ENCODE measurements around the gene PRRX1. TPM values are rescaled to one million over a fixed set of nuclear protein-coding genes. Genes with fewer than 3 reads are reported as not detected.

The PRRX1 gene
- polyA plus RNA-seq, 3 donors = not detected

DNA sequence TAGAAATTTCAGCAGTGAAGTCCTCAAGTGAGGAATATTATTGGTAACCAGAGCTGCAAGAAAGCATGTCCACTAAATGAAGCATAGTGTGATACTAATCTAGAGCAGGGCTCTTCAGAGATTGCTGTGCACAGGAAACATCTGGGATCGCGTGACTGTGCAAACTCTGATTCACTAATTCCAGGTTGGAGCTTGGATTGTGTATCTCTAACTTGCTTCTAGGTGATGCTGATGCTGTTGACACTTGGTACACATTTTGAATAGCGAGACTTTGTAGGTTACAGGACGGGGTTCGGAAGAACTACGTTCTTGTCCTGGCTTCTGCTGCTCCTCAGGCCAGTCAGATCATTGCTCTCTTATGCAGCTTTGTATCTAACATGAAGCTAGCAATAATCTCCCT lies 66.5 kb downstream of the PRRX1 start:
- H3K4me1 Mint-ChIP-seq = no peaks in the 10 kb centered on the region
- no peaks in the 10 kb centered on the region for H3K79me2 ChIP-seq (ENCODE audit: insufficient read depth, low read length)
- no peak overlapping the region for H3K4me3 Mint-ChIP-seq
- H3K27me3 ChIP-seq (ENCODE audit: control insufficient read depth in 2 of 2, insufficient read depth in 2 of 2, low read length in 2 of 2) = no peaks in the 10 kb centered on the region
- no peak for TF ChIP-seq CTCF (IDR thresholded peaks at IDR 0.05)
- H4K20me1 ChIP-seq (ENCODE audit: insufficient read depth, low read length) = no peaks in the 10 kb centered on the region
- intact Hi-C loops (cut with micrococcal nuclease) = no loop called here
- H2AFZ ChIP-seq (ENCODE audit: insufficient read depth, low read depth, low read length, poor library complexity, severe bottlenecking) = no peak overlapping the region
- no peak overlapping the region for H3K27ac ChIP-seq (ENCODE audit: low read depth in 1 of 2, low read length in 2 of 2)
- peaks cover 0 to 4% (median 0%) of the 10 kb centered on the region in 7 donors for H3K9me3 Mint-ChIP-seq
- no peak overlapping the region for H3K27ac Mint-ChIP-seq
- no peaks in the 10 kb centered on the region for H3K9me3 ChIP-seq (replicated peaks in 1 of 2; ENCODE audit: control insufficient read depth in 1 of 2, insufficient read depth in 1 of 2, low read length in 2 of 2)
- H3K9ac ChIP-seq (ENCODE audit: insufficient read depth, low read length, poor library complexity, severe bottlenecking) = no peak overlapping the region
- no peak for DNase-seq
- H3K4me2 ChIP-seq (replicated peaks; ENCODE audit: extremely low read depth, low read length, poor library complexity, severe bottlenecking) = no peak overlapping the region
- peaks cover 1 to 2% (median 1%) of the 10 kb centered on the region in 3 donors for H3K27me3 Mint-ChIP-seq (ENCODE audit: low read depth in 3 of 3)
- no peaks in the 10 kb centered on the region for H3K36me3 Mint-ChIP-seq
- no peaks in the 10 kb centered on the region for H3K36me3 ChIP-seq (replicated peaks in 1 of 2; ENCODE audit: control insufficient read depth in 1 of 2, insufficient read depth in 2 of 2, low read length in 2 of 2)
- no peaks in the 10 kb centered on the region for H3K4me1 ChIP-seq (ENCODE audit: control insufficient read depth in 1 of 2, insufficient read depth in 2 of 2, low read length in 2 of 2)
- WGBS (ENCODE audit: insufficient coverage) = 75% methylated on average over 2 of the region's 6 CpGs
- no peak overlapping the region for H3K4me3 ChIP-seq (replicated peaks in 1 of 3; ENCODE audit: low read depth in 2 of 3, low read length in 3 of 3)

- Histone ChIP-seq H4K20me1 (ENCODE audit: insufficient read depth, low read length) (no peaks in the 10 kb centered on the region), H3K9me3 (replicated peaks in 1 of 2; ENCODE audit: control insufficient read depth in 1 of 2, insufficient read depth in 1 of 2, low read length in 2 of 2) (no peaks in the 10 kb centered on the region), H3K9ac (ENCODE audit: insufficient read depth, low read length, poor library complexity, severe bottlenecking) (no peak overlapping the region), H3K36me3 (replicated peaks in 1 of 2; ENCODE audit: control insufficient read depth in 1 of 2, insufficient read depth in 2 of 2, low read length in 2 of 2) (no peaks in the 10 kb centered on the region), H3K4me1 (ENCODE audit: control insufficient read depth in 1 of 2, insufficient read depth in 2 of 2, low read length in 2 of 2) (no peaks in the 10 kb centered on the region), H3K4me3 (replicated peaks in 1 of 3; ENCODE audit: low read depth in 2 of 3, low read length in 3 of 3) (no peak overlapping the region), H3K27ac (ENCODE audit: low read depth in 1 of 2, low read length in 2 of 2) (no peak overlapping the region), H3K27me3 (ENCODE audit: control insufficient read depth in 2 of 2, insufficient read depth in 2 of 2, low read length in 2 of 2) (no peaks in the 10 kb centered on the region), H3K4me2 (replicated peaks; ENCODE audit: extremely low read depth, low read length, poor library complexity, severe bottlenecking) (no peak overlapping the region), H3K79me2 (ENCODE audit: insufficient read depth, low read length) (no peaks in the 10 kb centered on the region), H2AFZ (ENCODE audit: insufficient read depth, low read depth, low read length, poor library complexity, severe bottlenecking) (no peak overlapping the region)
- H3K9me3 Mint-ChIP-seq = peaks cover 0 to 4% (median 0%) of the 10 kb centered on the region in 7 donors
- intact Hi-C loops (cut with micrococcal nuclease) = no loop called here
- no peaks in the 10 kb centered on the region for H3K4me1 Mint-ChIP-seq
- no CpG with 5 or more reads among the region's 4 CpGs for WGBS (ENCODE audit: insufficient coverage)
- H3K27me3 Mint-ChIP-seq (ENCODE audit: low read depth in 3 of 3) = peaks cover 0 to 5% (median 1%) of the 10 kb centered on the region in 3 donors
- H3K36me3 Mint-ChIP-seq = no peaks in the 10 kb centered on the region
- TF ChIP-seq CTCF (IDR thresholded peaks at IDR 0.05) = no peak
- no peak for DNase-seq
- no peak overlapping the region for H3K4me3 Mint-ChIP-seq
- no peak overlapping the region for H3K27ac Mint-ChIP-seq
Observed at GRCh38 chr1:170731566-170732251, 67.8 kb downstream of the PRRX1 start.
